HepG2 (cell line): Measurements from ENCODE around the gene TTPAL. TPM values are rescaled to one million over a fixed set of nuclear protein-coding genes. Genes with fewer than 3 reads are reported as not detected.
A peak's percentile ranks its signal among the peaks of the same experiment; 100 is the strongest.

Experiments used
- CREB1 ChIP-seq, 2 experiments: fragments of 450-650 bp in 1 of 2; IDR thresholded peaks; 2 replicates each; pipeline ENCODE4 v1.6.1; 2016 to 2017; ENCODE audit warnings: control low read depth in 1 of 2, mild to moderate bottlenecking in 1 of 2, missing compliant biosample characterization in 1 of 2, missing genetic modification characterization in 1 of 2
- EZH2 ChIP-seq: conservative IDR thresholded peaks from 2 replicates; pipeline ENCODE4 v1.6.1; 2012; ENCODE audit warnings: mild to moderate bottlenecking, low read depth, low read length, moderate library complexity
- NAIF1 ChIP-seq: sonication (generic); formaldehyde crosslinking; IDR thresholded peaks from 2 replicates; pipeline ENCODE4 v1.5.0; 2020; ENCODE audit warnings: mild to moderate bottlenecking, missing genetic modification reagents, borderline replicate concordance
- SIN3B ChIP-seq: fragments of 150-350 bp; IDR thresholded peaks from 2 replicates; pipeline ENCODE4 v1.6.1; 2014; ENCODE audit warnings: low read length
- ZNF180 ChIP-seq: sonication (generic); formaldehyde crosslinking; IDR thresholded peaks from 2 replicates; pipeline ENCODE4 v1.4.0; 2020; ENCODE audit warnings: low read depth, missing genetic modification reagents, borderline replicate concordance
- ZNF329 ChIP-seq: sonication (generic); formaldehyde crosslinking; IDR thresholded peaks from 2 replicates; pipeline ENCODE4 v1.9.0; 2021; ENCODE audit warnings: low read depth, mild to moderate bottlenecking, missing genetic modification reagents
- ZNF33B ChIP-seq: sonication (generic); formaldehyde crosslinking; IDR thresholded peaks from 2 replicates; pipeline ENCODE4 v1.5.1; 2020; ENCODE audit warnings: mild to moderate bottlenecking, missing genetic modification reagents
- ZNF615 ChIP-seq: sonication (generic); formaldehyde crosslinking; IDR thresholded peaks from 2 replicates; pipeline ENCODE4 v1.5.0; 2020; ENCODE audit warnings: mild to moderate bottlenecking, missing genetic modification reagents, borderline replicate concordance
- ZNF879 ChIP-seq: sonication (generic); formaldehyde crosslinking; IDR thresholded peaks from 2 replicates; pipeline ENCODE4 v1.8.1; 2023; ENCODE audit warnings: missing genetic modification reagents
- ZSCAN29 ChIP-seq: sonication (generic); formaldehyde crosslinking; conservative IDR thresholded peaks from 2 replicates; pipeline ENCODE4 v1.4.0; 2020; ENCODE audit warnings: mild to moderate bottlenecking, missing genetic modification reagents
- polyA plus RNA-seq, 8 experiments: library from polyadenylated mRNA; depleted of rRNA in 3 of 8; stranded (reverse) in 7 of 8; unstranded in 1 of 8; fragments of >200 nt; fragmentation: Illumina TruSeq in 4 of 8; extraction: Trizol in 4 of 8; gene quantifications; 2 replicates each; pipeline versions ENCODE4 v1.2.1 to v1.2.3, GENCODE V29; 2011 to 2016; ENCODE audit warnings: low read depth in 4 of 8, missing spikeins in 1 of 8, mixed read lengths in 1 of 8; ENCODE audit not compliant: insufficient read depth in 1 of 8
- total RNA-seq, 5 experiments: library from RNA; depleted of rRNA; stranded (reverse); fragments of >200 nt; fragmentation: Illumina TruSeq; extraction: Trizol; gene quantifications; 2 replicates each; pipeline ENCODE4 v1.2.3, GENCODE V29; 2016; ENCODE audit warnings: low read depth in 1 of 5
- TF ChIP-seq, protein P1 (sequence below), 2 experiments: fragments of 450-650 bp in 1 of 2; sonication (generic) in 1 of 2; formaldehyde crosslinking in 1 of 2; IDR thresholded peaks; 2 replicates each; pipeline versions ENCODE4 v1.6.1 to v1.8.0; 2016 to 2022; ENCODE audit warnings: antibody characterized with exemption in 1 of 2, mild to moderate bottlenecking in 1 of 2, missing genetic modification reagents in 1 of 2
- TF ChIP-seq, protein P2 (sequence below): sonication (generic); formaldehyde crosslinking; IDR thresholded peaks from 2 replicates; pipeline ENCODE4 v1.8.0; 2022; ENCODE audit warnings: missing genetic modification reagents, mild to moderate bottlenecking, moderate library complexity, borderline replicate concordance
- TF ChIP-seq, protein P3 (sequence below): sonication (generic); formaldehyde crosslinking; conservative IDR thresholded peaks from 2 replicates; pipeline ENCODE4 v1.4.0; 2020; ENCODE audit warnings: missing genetic modification reagents

TTPAL gene
- total and polyA plus RNA-seq, 2 of the 13 experiments (the other 11 are each of a cell fraction or from before 2014, with no cell fraction given): 4.3 to 18.8 TPM

DNA sequence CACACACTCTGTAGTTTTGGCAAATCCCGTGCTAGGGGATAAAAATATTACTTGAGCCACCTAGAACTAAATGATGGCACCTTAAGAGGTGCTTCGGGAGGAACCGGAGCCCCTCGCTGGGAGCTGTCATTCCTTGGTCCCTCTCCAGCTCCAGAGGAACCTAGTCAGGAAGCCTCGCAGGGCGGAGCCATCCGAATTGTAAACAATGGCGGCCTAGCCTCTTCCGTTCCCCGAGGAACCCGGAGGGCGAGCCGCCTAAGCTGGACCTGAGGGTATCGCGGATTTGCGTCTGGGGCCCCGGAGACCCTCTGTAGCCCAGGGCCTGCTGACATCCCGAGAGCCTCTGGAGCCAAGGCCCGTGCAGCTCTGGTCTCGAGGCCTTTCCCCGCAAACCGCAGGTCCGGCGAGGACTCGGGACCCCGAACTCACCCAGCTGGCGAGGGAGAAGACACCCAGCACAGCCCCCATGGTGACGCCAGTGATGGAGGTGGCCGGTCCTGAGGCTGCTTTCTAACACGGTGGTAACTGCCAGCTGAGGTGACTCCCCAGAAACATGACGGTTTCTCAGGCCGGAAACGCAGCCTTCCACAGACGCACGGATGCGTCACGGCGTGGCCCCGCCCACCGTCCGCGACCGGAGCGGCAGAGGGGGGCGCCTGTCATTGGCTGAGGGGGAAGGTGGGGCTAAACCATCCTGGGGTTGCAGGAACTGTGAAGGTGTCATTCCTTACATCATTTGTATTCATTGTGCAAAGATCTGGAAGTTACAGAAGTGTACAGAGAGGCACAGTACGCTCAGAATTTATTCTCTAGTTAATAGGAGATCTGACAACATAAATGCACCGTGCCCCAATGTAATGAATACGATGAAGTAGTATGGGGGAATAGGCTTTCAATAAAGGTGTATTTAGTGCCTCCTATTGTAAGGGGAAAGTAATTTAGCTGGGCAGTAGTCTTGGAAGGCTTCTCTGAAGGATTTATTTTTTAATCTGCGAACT is 46.1 kb downstream of the TTPAL start, which contains the start of gene SERINC3 (continued):
- no peak for TF ChIP-seq EZH2
- TF ChIP-seq, protein P1, sequence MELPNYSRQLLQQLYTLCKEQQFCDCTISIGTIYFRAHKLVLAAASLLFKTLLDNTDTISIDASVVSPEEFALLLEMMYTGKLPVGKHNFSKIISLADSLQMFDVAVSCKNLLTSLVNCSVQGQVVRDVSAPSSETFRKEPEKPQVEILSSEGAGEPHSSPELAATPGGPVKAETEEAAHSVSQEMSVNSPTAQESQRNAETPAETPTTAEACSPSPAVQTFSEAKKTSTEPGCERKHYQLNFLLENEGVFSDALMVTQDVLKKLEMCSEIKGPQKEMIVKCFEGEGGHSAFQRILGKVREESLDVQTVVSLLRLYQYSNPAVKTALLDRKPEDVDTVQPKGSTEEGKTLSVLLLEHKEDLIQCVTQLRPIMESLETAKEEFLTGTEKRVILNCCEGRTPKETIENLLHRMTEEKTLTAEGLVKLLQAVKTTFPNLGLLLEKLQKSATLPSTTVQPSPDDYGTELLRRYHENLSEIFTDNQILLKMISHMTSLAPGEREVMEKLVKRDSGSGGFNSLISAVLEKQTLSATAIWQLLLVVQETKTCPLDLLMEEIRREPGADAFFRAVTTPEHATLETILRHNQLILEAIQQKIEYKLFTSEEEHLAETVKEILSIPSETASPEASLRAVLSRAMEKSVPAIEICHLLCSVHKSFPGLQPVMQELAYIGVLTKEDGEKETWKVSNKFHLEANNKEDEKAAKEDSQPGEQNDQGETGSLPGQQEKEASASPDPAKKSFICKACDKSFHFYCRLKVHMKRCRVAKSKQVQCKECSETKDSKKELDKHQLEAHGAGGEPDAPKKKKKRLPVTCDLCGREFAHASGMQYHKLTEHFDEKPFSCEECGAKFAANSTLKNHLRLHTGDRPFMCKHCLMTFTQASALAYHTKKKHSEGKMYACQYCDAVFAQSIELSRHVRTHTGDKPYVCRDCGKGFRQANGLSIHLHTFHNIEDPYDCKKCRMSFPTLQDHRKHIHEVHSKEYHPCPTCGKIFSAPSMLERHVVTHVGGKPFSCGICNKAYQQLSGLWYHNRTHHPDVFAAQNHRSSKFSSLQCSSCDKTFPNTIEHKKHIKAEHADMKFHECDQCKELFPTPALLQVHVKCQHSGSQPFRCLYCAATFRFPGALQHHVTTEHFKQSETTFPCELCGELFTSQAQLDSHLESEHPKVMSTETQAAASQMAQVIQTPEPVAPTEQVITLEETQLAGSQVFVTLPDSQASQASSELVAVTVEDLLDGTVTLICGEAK (IDR thresholded peaks at IDR 0.05): no peak
- TF ChIP-seq, protein P1 (CRISPR knock-in tag; IDR thresholded peaks at IDR 0.05): peak; percentile 93
- no peak; the same call in 1 of the 2 replicates for TF ChIP-seq NAIF1 (CRISPR knock-in tag)
- peak; percentile 80; the same call in 1 of the 2 replicates for TF ChIP-seq ZNF33B
- TF ChIP-seq ZNF615: 0 out of 2 replicates have a peak, but pooled peaks have one; percentile 76
- no peak for TF ChIP-seq ZNF879
- TF ChIP-seq, protein P2, sequence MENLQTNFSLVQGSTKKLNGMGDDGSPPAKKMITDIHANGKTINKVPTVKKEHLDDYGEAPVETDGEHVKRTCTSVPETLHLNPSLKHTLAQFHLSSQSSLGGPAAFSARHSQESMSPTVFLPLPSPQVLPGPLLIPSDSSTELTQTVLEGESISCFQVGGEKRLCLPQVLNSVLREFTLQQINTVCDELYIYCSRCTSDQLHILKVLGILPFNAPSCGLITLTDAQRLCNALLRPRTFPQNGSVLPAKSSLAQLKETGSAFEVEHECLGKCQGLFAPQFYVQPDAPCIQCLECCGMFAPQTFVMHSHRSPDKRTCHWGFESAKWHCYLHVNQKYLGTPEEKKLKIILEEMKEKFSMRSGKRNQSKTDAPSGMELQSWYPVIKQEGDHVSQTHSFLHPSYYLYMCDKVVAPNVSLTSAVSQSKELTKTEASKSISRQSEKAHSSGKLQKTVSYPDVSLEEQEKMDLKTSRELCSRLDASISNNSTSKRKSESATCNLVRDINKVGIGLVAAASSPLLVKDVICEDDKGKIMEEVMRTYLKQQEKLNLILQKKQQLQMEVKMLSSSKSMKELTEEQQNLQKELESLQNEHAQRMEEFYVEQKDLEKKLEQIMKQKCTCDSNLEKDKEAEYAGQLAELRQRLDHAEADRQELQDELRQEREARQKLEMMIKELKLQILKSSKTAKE (CRISPR knock-in tag): no peak
- TF ChIP-seq, protein P3, sequence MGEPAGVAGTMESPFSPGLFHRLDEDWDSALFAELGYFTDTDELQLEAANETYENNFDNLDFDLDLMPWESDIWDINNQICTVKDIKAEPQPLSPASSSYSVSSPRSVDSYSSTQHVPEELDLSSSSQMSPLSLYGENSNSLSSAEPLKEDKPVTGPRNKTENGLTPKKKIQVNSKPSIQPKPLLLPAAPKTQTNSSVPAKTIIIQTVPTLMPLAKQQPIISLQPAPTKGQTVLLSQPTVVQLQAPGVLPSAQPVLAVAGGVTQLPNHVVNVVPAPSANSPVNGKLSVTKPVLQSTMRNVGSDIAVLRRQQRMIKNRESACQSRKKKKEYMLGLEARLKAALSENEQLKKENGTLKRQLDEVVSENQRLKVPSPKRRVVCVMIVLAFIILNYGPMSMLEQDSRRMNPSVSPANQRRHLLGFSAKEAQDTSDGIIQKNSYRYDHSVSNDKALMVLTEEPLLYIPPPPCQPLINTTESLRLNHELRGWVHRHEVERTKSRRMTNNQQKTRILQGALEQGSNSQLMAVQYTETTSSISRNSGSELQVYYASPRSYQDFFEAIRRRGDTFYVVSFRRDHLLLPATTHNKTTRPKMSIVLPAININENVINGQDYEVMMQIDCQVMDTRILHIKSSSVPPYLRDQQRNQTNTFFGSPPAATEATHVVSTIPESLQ (CRISPR knock-in tag): no peak
- TF ChIP-seq ZNF180 (CRISPR knock-in tag): no peak; the same call in 1 of the 2 replicates
- TF ChIP-seq ZNF329 (CRISPR knock-in tag): no peak; the same call in 1 of the 2 replicates
- TF ChIP-seq SIN3B: peak; percentile 28; the same call in 1 of the 2 replicates
- TF ChIP-seq CREB1 (IDR thresholded peaks at IDR 0.05): peak; percentile 97
- peak; percentile 95 for TF ChIP-seq CREB1 (CRISPR knock-in tag; IDR thresholded peaks at IDR 0.05)
- peak; percentile 94; the same call in 1 of the 2 replicates for TF ChIP-seq ZSCAN29 (CRISPR knock-in tag)
